K562 (cell line): Measurements from ENCODE around the gene MYOM1. TPM values are rescaled to one million over a fixed set of nuclear protein-coding genes. Genes with fewer than 3 reads are reported as not detected.

Experiments
- DDX20 ChIP-seq: fragments of 450-650 bp; IDR thresholded peaks from 2 replicates; pipeline ENCODE4 v1.6.1; 2016; ENCODE audit warnings: missing genetic modification characterization, low read depth, mild to moderate bottlenecking, missing compliant biosample characterization, moderate library complexity
- E2F4 ChIP-seq: sonication (generic); formaldehyde crosslinking; IDR thresholded peaks from 2 replicates; pipeline ENCODE4 v1.8.0; 2022; ENCODE audit warnings: mild to moderate bottlenecking, low read depth, missing genetic modification reagents
- MLX ChIP-seq, 2 experiments: fragments of 450-650 bp in 1 of 2; sonication (generic) in 1 of 2; formaldehyde crosslinking; conservative IDR thresholded peaks; 2 replicates each; pipeline versions ENCODE4 v1.4.0 to v1.8.1; 2020 to 2022; ENCODE audit warnings: mild to moderate bottlenecking in 1 of 2, missing genetic modification reagents in 1 of 2
- MNT ChIP-seq, 2 experiments: fragments of 450-650 bp; conservative IDR thresholded peaks; 2 replicates each; pipeline ENCODE4 v1.6.1; 2017; ENCODE audit warnings: mild to moderate bottlenecking in 2 of 2, moderate library complexity in 2 of 2
- NR2C1 ChIP-seq, 2 experiments: fragments of 450-650 bp; IDR thresholded peaks; 2 replicates each; pipeline ENCODE4 v1.6.1; 2017; ENCODE audit warnings: mild to moderate bottlenecking in 2 of 2, antibody characterized with exemption in 1 of 2, inconsistent platforms in 1 of 2, missing compliant biosample characterization in 1 of 2, missing genetic modification characterization in 1 of 2
- USF2 ChIP-seq: sonication (generic); formaldehyde crosslinking; IDR thresholded peaks from 2 replicates; pipeline ENCODE4 v1.5.0; 2020; ENCODE audit warnings: missing genetic modification reagents
- XRCC3 ChIP-seq: fragments of 450-650 bp; IDR thresholded peaks from 2 replicates; pipeline ENCODE4 v1.6.1; 2017; ENCODE audit warnings: mild to moderate bottlenecking, moderate library complexity
- ZBED1 ChIP-seq: IDR thresholded peaks from 2 replicates; pipeline ENCODE4 v1.6.1; 2014
- ZBTB2 ChIP-seq: fragments of 450-650 bp; IDR thresholded peaks from 2 replicates; pipeline ENCODE4 v1.6.1; 2016; ENCODE audit warnings: antibody characterized with exemption
- ZBTB34 ChIP-seq: fragments of 250-450 bp; sonication (Bioruptor Pico); IDR thresholded peaks from 2 replicates; pipeline ENCODE4 v1.8.0; 2021; ENCODE audit warnings: mild to moderate bottlenecking, moderate library complexity
- ZBTB43 ChIP-seq: sonication (generic); formaldehyde crosslinking; IDR thresholded peaks from 2 replicates; pipeline ENCODE4 v1.8.0; 2023; ENCODE audit warnings: mild to moderate bottlenecking, missing genetic modification reagents
- ZNF133 ChIP-seq: fragments of 250-450 bp; sonication (Bioruptor Pico); IDR thresholded peaks from 2 replicates; pipeline ENCODE4 v1.4.0; 2020; ENCODE audit warnings: mild to moderate bottlenecking
- ZNF717 ChIP-seq: fragments of 250-450 bp; sonication (Bioruptor Pico); IDR thresholded peaks from 2 replicates; pipeline ENCODE4 v1.5.0; 2021
- polyA plus RNA-seq, 8 experiments: library from polyadenylated mRNA; depleted of rRNA in 4 of 8; stranded (reverse) in 5 of 8; unstranded in 3 of 8; fragments of >200 nt; fragmentation: Nextera tagmentation in 2 of 8; fragmentation: Illumina TruSeq in 1 of 8; extraction: Ambion mirVana in 2 of 8; extraction: Trizol in 1 of 8; gene quantifications; 2 replicates each; pipeline versions ENCODE4 v1.2.1 to v1.2.3, GENCODE V29; 2011 to 2014; ENCODE audit warnings: inconsistent platforms in 1 of 8, missing spikeins in 1 of 8
- total RNA-seq, 7 experiments: library from RNA; depleted of rRNA in 6 of 7; stranded (reverse); fragments of >200 nt in 6 of 7; fragmentation: Illumina TruSeq in 2 of 7; extraction: Trizol in 2 of 7; gene quantifications; 2 replicates each; pipeline versions ENCODE4 v1.2.1 to v1.2.3, GENCODE V29; 2011 to 2021; ENCODE audit warnings: low replicate concordance in 1 of 7

The MYOM1 gene
- total and polyA plus RNA-seq, 9 of the 15 experiments (the other 6 are each of a cell fraction or from before 2014, with no cell fraction given) = 0.01 to 0.62 (median 0.25) TPM

GRCh38 chr18:3177902-3178687 lies 41.7 kb downstream of the MYOM1 start (continued):
- TF ChIP-seq ZBTB34 (CRISPR knock-in tag) (no peak), MLX (CRISPR knock-in tag; conservative IDR thresholded peaks at IDR 0.05) (no peak), ZNF717 (CRISPR knock-in tag) (no peak), MNT (conservative IDR thresholded peaks at IDR 0.05) (0 out of 4 replicates have a peak, but pooled peaks of 1 of the 2 experiments have one; percentile 14), ZBTB2 (no peak), XRCC3 (no peak), ZNF133 (CRISPR knock-in tag) (no peak), USF2 (CRISPR knock-in tag) (no peak), E2F4 (no peak), ZBTB43 (CRISPR knock-in tag) (no peak), NR2C1 (IDR thresholded peaks at IDR 0.05) (no peak), NR2C1 (tag; IDR thresholded peaks at IDR 0.05) (no peak), ZBED1 (no peak), DDX20 (no peak)
